ENCODE measurements around the gene THPO. TPM values are rescaled to one million over a fixed set of nuclear protein-coding genes. Genes with fewer than 3 reads are reported as not detected.

Gene THPO
- total and polyA plus RNA-seq, 9 of the 15 experiments (the other 6 are each of a cell fraction or from before 2014, with no cell fraction given), result 0.11 to 1.1 (median 0.35) TPM; not detected in 1

DNA sequence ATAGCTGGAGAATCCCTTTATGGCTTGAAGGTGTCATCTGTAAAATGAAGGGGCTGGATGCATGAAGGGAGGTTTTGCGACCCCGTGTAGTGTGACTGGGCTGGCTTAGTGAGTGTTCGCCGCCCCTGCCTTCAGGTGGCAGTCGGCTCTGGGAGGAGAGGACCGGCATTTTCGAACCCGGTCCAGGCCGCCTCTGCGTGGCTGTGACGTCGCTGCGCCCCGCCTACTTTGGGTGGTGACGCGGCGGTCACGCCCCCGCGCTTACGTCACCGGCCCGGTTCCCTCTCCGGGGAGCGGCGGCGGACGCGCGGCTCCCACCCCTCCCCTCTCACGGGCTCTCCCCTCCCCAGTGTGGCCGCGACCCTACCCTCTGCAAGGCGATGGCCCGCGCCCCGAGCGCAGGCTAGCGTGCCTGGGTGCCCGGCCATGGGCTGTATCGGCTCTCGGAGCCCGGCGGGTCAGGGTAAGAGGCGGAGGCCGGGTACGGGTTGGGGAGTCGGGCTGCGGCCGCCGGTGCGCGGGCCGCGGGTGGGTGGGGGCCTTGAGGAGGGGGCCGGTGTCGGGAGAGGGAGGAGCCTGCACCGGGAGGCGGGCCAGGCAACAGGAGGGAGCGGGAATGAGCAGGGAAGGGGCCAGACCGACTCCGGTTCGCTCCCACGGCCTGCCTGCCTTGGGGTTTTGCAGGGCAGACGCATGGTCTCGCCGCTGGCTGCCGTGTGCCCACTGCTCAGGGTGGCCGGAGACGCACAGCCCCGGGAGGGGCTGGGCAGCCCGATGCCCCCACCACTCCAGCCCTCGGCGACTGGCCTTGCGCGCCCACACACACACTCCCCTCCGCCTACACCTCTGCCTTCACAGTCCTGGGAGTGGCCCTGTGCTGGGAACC, 42.1 kb downstream of the THPO start (continued):
- TF ChIP-seq, protein P1, sequence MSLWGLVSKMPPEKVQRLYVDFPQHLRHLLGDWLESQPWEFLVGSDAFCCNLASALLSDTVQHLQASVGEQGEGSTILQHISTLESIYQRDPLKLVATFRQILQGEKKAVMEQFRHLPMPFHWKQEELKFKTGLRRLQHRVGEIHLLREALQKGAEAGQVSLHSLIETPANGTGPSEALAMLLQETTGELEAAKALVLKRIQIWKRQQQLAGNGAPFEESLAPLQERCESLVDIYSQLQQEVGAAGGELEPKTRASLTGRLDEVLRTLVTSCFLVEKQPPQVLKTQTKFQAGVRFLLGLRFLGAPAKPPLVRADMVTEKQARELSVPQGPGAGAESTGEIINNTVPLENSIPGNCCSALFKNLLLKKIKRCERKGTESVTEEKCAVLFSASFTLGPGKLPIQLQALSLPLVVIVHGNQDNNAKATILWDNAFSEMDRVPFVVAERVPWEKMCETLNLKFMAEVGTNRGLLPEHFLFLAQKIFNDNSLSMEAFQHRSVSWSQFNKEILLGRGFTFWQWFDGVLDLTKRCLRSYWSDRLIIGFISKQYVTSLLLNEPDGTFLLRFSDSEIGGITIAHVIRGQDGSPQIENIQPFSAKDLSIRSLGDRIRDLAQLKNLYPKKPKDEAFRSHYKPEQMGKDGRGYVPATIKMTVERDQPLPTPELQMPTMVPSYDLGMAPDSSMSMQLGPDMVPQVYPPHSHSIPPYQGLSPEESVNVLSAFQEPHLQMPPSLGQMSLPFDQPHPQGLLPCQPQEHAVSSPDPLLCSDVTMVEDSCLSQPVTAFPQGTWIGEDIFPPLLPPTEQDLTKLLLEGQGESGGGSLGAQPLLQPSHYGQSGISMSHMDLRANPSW (CRISPR knock-in tag; IDR thresholded peaks at IDR 0.05), result peak; percentile 45; the same call in 1 of the 2 replicates
- TF ChIP-seq, protein P2, sequence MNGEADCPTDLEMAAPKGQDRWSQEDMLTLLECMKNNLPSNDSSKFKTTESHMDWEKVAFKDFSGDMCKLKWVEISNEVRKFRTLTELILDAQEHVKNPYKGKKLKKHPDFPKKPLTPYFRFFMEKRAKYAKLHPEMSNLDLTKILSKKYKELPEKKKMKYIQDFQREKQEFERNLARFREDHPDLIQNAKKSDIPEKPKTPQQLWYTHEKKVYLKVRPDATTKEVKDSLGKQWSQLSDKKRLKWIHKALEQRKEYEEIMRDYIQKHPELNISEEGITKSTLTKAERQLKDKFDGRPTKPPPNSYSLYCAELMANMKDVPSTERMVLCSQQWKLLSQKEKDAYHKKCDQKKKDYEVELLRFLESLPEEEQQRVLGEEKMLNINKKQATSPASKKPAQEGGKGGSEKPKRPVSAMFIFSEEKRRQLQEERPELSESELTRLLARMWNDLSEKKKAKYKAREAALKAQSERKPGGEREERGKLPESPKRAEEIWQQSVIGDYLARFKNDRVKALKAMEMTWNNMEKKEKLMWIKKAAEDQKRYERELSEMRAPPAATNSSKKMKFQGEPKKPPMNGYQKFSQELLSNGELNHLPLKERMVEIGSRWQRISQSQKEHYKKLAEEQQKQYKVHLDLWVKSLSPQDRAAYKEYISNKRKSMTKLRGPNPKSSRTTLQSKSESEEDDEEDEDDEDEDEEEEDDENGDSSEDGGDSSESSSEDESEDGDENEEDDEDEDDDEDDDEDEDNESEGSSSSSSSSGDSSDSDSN (IDR thresholded peaks at IDR 0.05; ENCODE audit: borderline replicate concordance in 1 of 2, low read depth in 2 of 2, low read length in 2 of 2), result 0 out of 4 replicates have a peak, but pooled peaks of 1 of the 2 experiments have one; percentile 37
- TF ChIP-seq, protein P3, sequence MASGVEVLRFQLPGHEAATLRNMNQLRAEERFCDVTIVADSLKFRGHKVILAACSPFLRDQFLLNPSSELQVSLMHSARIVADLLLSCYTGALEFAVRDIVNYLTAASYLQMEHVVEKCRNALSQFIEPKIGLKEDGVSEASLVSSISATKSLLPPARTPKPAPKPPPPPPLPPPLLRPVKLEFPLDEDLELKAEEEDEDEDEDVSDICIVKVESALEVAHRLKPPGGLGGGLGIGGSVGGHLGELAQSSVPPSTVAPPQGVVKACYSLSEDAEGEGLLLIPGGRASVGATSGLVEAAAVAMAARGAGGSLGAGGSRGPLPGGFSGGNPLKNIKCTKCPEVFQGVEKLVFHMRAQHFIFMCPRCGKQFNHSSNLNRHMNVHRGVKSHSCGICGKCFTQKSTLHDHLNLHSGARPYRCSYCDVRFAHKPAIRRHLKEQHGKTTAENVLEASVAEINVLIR (CRISPR knock-in tag; IDR thresholded peaks at IDR 0.05), result peak; percentile 90
- no peak for TF ChIP-seq HMG20A (CRISPR knock-in tag; conservative IDR thresholded peaks at IDR 0.05)
- TF ChIP-seq, protein P4, sequence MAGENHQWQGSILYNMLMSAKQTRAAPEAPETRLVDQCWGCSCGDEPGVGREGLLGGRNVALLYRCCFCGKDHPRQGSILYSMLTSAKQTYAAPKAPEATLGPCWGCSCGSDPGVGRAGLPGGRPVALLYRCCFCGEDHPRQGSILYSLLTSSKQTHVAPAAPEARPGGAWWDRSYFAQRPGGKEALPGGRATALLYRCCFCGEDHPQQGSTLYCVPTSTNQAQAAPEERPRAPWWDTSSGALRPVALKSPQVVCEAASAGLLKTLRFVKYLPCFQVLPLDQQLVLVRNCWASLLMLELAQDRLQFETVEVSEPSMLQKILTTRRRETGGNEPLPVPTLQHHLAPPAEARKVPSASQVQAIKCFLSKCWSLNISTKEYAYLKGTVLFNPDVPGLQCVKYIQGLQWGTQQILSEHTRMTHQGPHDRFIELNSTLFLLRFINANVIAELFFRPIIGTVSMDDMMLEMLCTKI (IDR thresholded peaks at IDR 0.05; ENCODE audit: partially characterized antibody), result no peak
- no peak; the same call in 1 of the 2 replicates for TF ChIP-seq ARID1B (IDR thresholded peaks at IDR 0.05)
- TF ChIP-seq SIRT6 (IDR thresholded peaks at IDR 0.05; ENCODE audit: low read depth, low read length), result no peak
- no peak for TF ChIP-seq WHSC1 (IDR thresholded peaks at IDR 0.05; ENCODE audit: low read length)
- TF ChIP-seq CREM (IDR thresholded peaks at IDR 0.05; ENCODE audit: low read depth), result peak; percentile 99
- TF ChIP-seq, protein P5, sequence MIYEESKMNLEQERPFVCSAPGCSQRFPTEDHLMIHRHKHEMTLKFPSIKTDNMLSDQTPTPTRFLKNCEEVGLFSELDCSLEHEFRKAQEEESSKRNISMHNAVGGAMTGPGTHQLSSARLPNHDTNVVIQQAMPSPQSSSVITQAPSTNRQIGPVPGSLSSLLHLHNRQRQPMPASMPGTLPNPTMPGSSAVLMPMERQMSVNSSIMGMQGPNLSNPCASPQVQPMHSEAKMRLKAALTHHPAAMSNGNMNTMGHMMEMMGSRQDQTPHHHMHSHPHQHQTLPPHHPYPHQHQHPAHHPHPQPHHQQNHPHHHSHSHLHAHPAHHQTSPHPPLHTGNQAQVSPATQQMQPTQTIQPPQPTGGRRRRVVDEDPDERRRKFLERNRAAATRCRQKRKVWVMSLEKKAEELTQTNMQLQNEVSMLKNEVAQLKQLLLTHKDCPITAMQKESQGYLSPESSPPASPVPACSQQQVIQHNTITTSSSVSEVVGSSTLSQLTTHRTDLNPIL (CRISPR knock-in tag; IDR thresholded peaks at IDR 0.05), result no peak
- peak; percentile 80 to 85 for TF ChIP-seq MAZ (CRISPR knock-in tag; conservative IDR thresholded peaks at IDR 0.05 in 1 of 2, IDR thresholded peaks at IDR 0.05 in 1 of 2)
- TF ChIP-seq LEF1 (IDR thresholded peaks at IDR 0.05), result no peak
- TF ChIP-seq RBFOX2 (IDR thresholded peaks at IDR 0.05; ENCODE audit: low read depth, low read length), result peak; percentile 79
- TF ChIP-seq, protein P6, sequence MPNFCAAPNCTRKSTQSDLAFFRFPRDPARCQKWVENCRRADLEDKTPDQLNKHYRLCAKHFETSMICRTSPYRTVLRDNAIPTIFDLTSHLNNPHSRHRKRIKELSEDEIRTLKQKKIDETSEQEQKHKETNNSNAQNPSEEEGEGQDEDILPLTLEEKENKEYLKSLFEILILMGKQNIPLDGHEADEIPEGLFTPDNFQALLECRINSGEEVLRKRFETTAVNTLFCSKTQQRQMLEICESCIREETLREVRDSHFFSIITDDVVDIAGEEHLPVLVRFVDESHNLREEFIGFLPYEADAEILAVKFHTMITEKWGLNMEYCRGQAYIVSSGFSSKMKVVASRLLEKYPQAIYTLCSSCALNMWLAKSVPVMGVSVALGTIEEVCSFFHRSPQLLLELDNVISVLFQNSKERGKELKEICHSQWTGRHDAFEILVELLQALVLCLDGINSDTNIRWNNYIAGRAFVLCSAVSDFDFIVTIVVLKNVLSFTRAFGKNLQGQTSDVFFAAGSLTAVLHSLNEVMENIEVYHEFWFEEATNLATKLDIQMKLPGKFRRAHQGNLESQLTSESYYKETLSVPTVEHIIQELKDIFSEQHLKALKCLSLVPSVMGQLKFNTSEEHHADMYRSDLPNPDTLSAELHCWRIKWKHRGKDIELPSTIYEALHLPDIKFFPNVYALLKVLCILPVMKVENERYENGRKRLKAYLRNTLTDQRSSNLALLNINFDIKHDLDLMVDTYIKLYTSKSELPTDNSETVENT (CRISPR knock-in tag; IDR thresholded peaks at IDR 0.05), result peak; percentile 24; the same call in 1 of the 2 replicates

Measured in K562 (cell line).